NCI-H1694 treated with DMSO at 0.1 percent for 48 hours (cell line): Measurements from ENCODE around the gene YTHDF2.
A peak's percentile ranks its signal among the peaks of the same experiment; 100 is the strongest.

Source experiments
- DNase-seq: peaks from one replicate; lab custom pipeline; 2025; lab: John Stamatoyannopoulos, UW

Gene YTHDF2

GRCh38 chr1:28801461-28801860 lies 64.7 kb downstream of the YTHDF2 start:
- DNase-seq: no peak

DNA sequence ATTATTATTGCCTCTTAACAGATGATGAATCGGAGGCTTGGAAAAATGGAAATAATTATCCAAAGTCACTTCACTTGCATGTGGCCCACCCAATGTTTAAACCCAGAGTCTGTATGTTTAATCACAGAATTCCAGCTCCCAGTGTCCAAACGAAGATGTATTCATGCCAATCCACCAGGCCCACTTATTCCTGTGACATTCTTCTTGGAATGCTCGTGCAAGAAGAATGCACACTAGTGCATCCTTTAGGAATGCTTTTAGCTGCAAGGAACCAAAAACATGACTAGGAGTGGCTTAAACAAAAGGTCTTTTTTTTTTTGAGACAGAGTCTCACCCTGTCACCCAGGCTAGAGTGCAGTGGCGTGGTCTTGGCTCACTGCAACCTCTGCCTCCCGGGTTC lies 66.3 kb downstream of the YTHDF2 start:
- DNase-seq: no peak

GRCh38 chr1:28803662-28804061 lies 66.9 kb downstream of the YTHDF2 start:
- no peak for DNase-seq

GRCh38 chr1:28804071-28804470 lies 67.3 kb downstream of the YTHDF2 start:
- DNase-seq: peak; percentile 25

GRCh38 chr1:28807046-28807445 lies 70.3 kb downstream of the YTHDF2 start:
- no peak for DNase-seq

DNA sequence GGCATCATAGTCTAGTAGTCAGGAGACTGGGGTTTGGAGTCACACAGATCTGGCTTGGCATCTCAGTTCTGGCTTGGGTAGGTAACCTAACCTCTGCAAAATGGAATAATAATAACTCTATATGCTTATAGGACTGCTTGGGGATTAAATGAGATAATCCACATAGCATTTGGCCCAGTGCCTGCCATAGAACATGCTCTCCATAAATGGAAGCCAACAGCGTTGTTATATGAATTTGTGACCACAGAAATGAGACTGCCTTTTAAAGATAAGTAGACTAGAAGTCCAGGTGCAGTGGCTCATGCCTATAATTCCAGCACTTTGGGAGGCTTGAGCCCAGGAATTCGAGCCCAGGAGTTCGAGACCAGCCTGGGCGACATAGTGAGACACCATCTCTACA lies 71.2 kb downstream of the YTHDF2 start:
- no peak for DNase-seq

- no peak for DNase-seq
These were observed 74.6 kb downstream of the YTHDF2 start for GRCh38 chr1:28811369-28811765.

GRCh38 chr1:28811766-28812668 lies 75.3 kb downstream of the YTHDF2 start, which contains the start of gene OPRD1:
TSS of gene OPRD1 (plus strand) at chr1:28812170. CDS start at chr1:28812384, 214 bp downstream.
- DNase-seq: no peak

GRCh38 chr1:28812669-28813468 lies 76.1 kb downstream of the YTHDF2 start:
- peak; percentile 37 for DNase-seq

- DNase-seq: no peak
These were observed 77.3 kb downstream of the YTHDF2 start for GRCh38 chr1:28813931-28814465.

GRCh38 chr1:28815533-28816185 lies 78.9 kb downstream of the YTHDF2 start:
- DNase-seq: peak; percentile 36

DNA sequence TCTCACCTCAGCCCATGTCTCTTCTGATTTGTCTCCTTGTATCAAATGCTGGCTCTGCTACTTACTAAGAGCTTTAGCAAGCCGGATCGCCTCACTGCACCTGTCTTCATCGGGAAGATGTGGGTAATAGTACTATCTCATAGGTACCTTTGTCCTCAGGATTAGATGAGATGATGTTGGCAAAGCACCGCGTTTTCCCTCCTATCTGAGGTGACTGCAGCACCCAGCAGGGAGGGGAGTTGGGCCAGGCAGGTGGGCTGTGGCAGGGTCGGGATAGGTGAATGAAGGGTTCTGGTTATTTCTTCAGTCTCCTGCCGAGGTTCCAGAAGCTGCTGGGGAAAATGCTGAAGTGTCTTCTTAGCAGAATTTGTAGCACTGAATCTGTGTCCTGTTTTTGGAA lies 80.4 kb downstream of the YTHDF2 start:
- DNase-seq: no peak

- no peak for DNase-seq
These were observed 82.3 kb downstream of the YTHDF2 start for GRCh38 chr1:28819020-28819419.
